Islet of Langerhans (tissue), 1 donor: ENCODE measurements around the gene BCAR3.
A peak's percentile ranks its signal among the peaks of the same experiment; 100 is the strongest.

ENCODE experiments used
- FAIRE-seq: peaks from one replicate; lab custom pipeline; 2011; peaks lifted over from hg19 to GRCh38; lab: Jason Lieb, UNC

The BCAR3 gene

GRCh38 chr1:93537924-93538323 is 143.7 kb downstream of the BCAR3 start:
- no peak for FAIRE-seq

GRCh38 chr1:93537396-93537795 is 144.2 kb downstream of the BCAR3 start:
- no peak for FAIRE-seq

- no peak for FAIRE-seq
These were observed 148.0 kb downstream of the BCAR3 start for GRCh38 chr1:93533677-93534076.

- peak; percentile 43 for FAIRE-seq
These were observed 148.8 kb downstream of the BCAR3 start for GRCh38 chr1:93532780-93533378.

GRCh38 chr1:93531193-93531592 is 150.4 kb downstream of the BCAR3 start:
- FAIRE-seq, result no peak

- FAIRE-seq, result no peak
These were observed 153.2 kb downstream of the BCAR3 start for GRCh38 chr1:93528412-93528811.

GRCh38 chr1:93526431-93526830 is 155.2 kb downstream of the BCAR3 start:
- no peak for FAIRE-seq

GRCh38 chr1:93525431-93525830 is 156.2 kb downstream of the BCAR3 start:
- FAIRE-seq, result peak; percentile 38

GRCh38 chr1:93522721-93523120 is 158.9 kb downstream of the BCAR3 start:
- FAIRE-seq, result no peak

- no peak for FAIRE-seq
These were observed 160.0 kb downstream of the BCAR3 start for GRCh38 chr1:93521618-93522017.

GRCh38 chr1:93519199-93519829 is 162.3 kb downstream of the BCAR3 start:
- no peak for FAIRE-seq

GRCh38 chr1:93518516-93518915 is 163.1 kb downstream of the BCAR3 start:
- no peak for FAIRE-seq

GRCh38 chr1:93516164-93516563 is 165.5 kb downstream of the BCAR3 start:
- no peak for FAIRE-seq
